Caki2 (cell line): ENCODE measurements around the gene RTN4. TPM values are rescaled to one million over a fixed set of nuclear protein-coding genes. Genes with fewer than 3 reads are reported as not detected.

Experiments
- DNase-seq: peaks from one replicate; pipeline ENCODE4 v3.0.0-alpha.2; 2015; ENCODE audit warnings: low read depth
- in situ Hi-C: cut with HindIII; loops from 2 replicates; pipeline ENCODE4 v1.10.0; 2016; ENCODE audit warnings: low sequenced_read_pairs, low pct_unique_long_range_greater_than_20kb, mixed read lengths
- total RNA-seq: library from RNA; depleted of rRNA; stranded (reverse); fragments of >200 nt; shearing (Covaris generic); gene quantifications from 2 replicates; pipeline ENCODE4 v1.2.3, GENCODE V29; 2014; ENCODE audit warnings: low replicate concordance; rRNA removed

RTN4 gene
- total RNA-seq, 1 experiment from 2014 or later, result 231 TPM

DNA sequence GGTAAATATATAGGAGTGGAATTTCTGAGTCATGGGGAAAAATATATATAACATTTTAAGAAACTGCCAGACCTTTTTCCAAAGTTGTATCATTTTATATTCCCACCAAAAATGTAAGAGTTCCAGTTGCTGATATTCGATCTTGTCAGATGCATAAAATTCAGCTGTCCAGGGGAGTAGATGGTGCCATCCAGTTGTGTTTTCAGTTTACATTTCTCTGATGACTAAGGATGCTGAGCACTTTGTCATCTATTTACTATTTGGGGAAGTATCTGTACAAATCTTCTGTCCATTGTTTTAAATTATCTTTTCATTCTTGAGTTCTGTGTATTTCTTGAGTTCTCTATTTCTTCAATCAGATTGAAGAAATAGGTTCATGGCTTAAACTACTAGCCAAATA is 126.1 kb downstream of the RTN4 start:
- in situ Hi-C loops, result no loop called here
- no peak for DNase-seq

Other genes with a start within 250 kb of the RTN4 start
- gene CLHC1, start 181.8 kb upstream of the RTN4 start, total RNA-seq, result 3.3 and 9.5 TPM in 2 replicates
- 1,837 and 2,150 TPM in 2 replicates for gene RPS27A, start 182.2 kb upstream of the RTN4 start, total RNA-seq
- gene MTIF2, start 218.8 kb upstream of the RTN4 start, total RNA-seq, result 35.2 and 42.6 TPM in 2 replicates